22Rv1 (cell line): ENCODE results near the gene FRS3.

Experiments
- ZFX ChIP-seq: fragments of 450-650 bp; IDR thresholded peaks from 2 replicates; pipeline ENCODE4 v1.6.1; 2017; ENCODE audit warnings: antibody characterized with exemption, borderline replicate concordance
- TF ChIP-seq, protein P1 (sequence below): fragments of 450-650 bp; IDR thresholded peaks from 2 replicates; pipeline ENCODE4 v1.5.1; 2017; ENCODE audit warnings: mild to moderate bottlenecking

DNA sequence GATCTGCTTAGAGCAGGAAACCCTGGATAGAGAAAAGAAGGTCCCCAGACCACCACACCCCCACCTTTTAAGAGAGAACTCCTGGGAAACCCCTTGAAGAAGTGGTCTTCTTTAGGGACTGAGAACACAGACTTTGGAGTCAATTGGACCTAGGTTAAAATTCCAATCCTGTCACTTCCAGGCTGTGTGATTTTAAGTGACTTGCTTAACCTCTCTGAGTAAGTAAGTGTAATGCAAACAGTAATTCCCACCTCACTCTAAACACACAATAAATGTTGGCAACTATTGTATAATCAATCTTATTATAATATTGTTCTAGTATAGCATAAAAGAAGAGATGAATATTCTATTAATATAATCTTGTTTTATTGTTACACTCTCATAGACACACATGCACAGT lies 47.6 kb downstream of the FRS3 start:
- TF ChIP-seq, protein P1, sequence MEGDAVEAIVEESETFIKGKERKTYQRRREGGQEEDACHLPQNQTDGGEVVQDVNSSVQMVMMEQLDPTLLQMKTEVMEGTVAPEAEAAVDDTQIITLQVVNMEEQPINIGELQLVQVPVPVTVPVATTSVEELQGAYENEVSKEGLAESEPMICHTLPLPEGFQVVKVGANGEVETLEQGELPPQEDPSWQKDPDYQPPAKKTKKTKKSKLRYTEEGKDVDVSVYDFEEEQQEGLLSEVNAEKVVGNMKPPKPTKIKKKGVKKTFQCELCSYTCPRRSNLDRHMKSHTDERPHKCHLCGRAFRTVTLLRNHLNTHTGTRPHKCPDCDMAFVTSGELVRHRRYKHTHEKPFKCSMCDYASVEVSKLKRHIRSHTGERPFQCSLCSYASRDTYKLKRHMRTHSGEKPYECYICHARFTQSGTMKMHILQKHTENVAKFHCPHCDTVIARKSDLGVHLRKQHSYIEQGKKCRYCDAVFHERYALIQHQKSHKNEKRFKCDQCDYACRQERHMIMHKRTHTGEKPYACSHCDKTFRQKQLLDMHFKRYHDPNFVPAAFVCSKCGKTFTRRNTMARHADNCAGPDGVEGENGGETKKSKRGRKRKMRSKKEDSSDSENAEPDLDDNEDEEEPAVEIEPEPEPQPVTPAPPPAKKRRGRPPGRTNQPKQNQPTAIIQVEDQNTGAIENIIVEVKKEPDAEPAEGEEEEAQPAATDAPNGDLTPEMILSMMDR = no peak
- no peak for TF ChIP-seq ZFX
